DND-41 (cell line): ENCODE results near the gene MEGF8.

Experiments used
- CTCF ChIP-seq: IDR thresholded peaks from 2 replicates; pipeline ENCODE4 v1.5.1; 2012; ENCODE audit warnings: borderline replicate concordance, low read length, moderate library complexity, mild to moderate bottlenecking; ENCODE audit not compliant: poor library complexity, severe bottlenecking; ENCODE audit errors: extremely low read depth
- EZH2 ChIP-seq: IDR thresholded peaks from 3 replicates; pipeline ENCODE4 v1.6.1; 2012; ENCODE audit warnings: borderline replicate concordance, low read depth, mild to moderate bottlenecking, moderate library complexity, low read length, inconsistent platforms; ENCODE audit not compliant: severe bottlenecking

GRCh38 chr19:42403586-42403985 is 78.2 kb downstream of the MEGF8 start:
- TF ChIP-seq EZH2 (no peak), CTCF (no peak)
